DMS79 treated with DMSO at 0.1 percent for 48 hours (cell line): ENCODE data around the gene ABLIM1.

Experiments used
- DNase-seq: peaks from one replicate; lab custom pipeline; 2025; lab: John Stamatoyannopoulos, UW

Gene ABLIM1

GRCh38 chr10:114680543-114681117, 22.6 kb upstream of the ABLIM1 start:
- no peak for DNase-seq

GRCh38 chr10:114679552-114679951, 21.5 kb upstream of the ABLIM1 start:
- no peak for DNase-seq

GRCh38 chr10:114678820-114679219, 20.7 kb upstream of the ABLIM1 start:
- DNase-seq = no peak

- DNase-seq = no peak
Measured at GRCh38 chr10:114678336-114678735, 20.3 kb upstream of the ABLIM1 start.

- no peak for DNase-seq
Measured at GRCh38 chr10:114674346-114674745, 16.3 kb upstream of the ABLIM1 start.

- no peak for DNase-seq
Measured at GRCh38 chr10:114669648-114670047, 11.6 kb upstream of the ABLIM1 start.

- no peak for DNase-seq
Measured at GRCh38 chr10:114668375-114669080, 10.5 kb upstream of the ABLIM1 start.

- no peak for DNase-seq
Measured at GRCh38 chr10:114665873-114666272, 7.8 kb upstream of the ABLIM1 start.

GRCh38 chr10:114665406-114665805, 7.3 kb upstream of the ABLIM1 start:
- DNase-seq = no peak

GRCh38 chr10:114664127-114664526, 6.1 kb upstream of the ABLIM1 start:
- DNase-seq = no peak

- DNase-seq = peak; percentile 7
Measured at GRCh38 chr10:114663626-114664025, 5.6 kb upstream of the ABLIM1 start.

GRCh38 chr10:114662646-114663217, 4.7 kb upstream of the ABLIM1 start:
- peak; percentile 64 for DNase-seq

GRCh38 chr10:114661212-114661880, 3.3 kb upstream of the ABLIM1 start:
- DNase-seq = no peak

GRCh38 chr10:114655671-114656070, 2.4 kb downstream of the ABLIM1 start:
- no peak for DNase-seq

- DNase-seq = no peak
Measured at GRCh38 chr10:114654822-114655575, 3.1 kb downstream of the ABLIM1 start.

GRCh38 chr10:114653926-114654325, 4.1 kb downstream of the ABLIM1 start:
- no peak for DNase-seq

GRCh38 chr10:114652402-114653368, 5.4 kb downstream of the ABLIM1 start:
- no peak for DNase-seq

GRCh38 chr10:114650831-114651230, 7.2 kb downstream of the ABLIM1 start:
- no peak for DNase-seq

- no peak for DNase-seq
Measured at GRCh38 chr10:114650266-114650665, 7.8 kb downstream of the ABLIM1 start.

- DNase-seq = no peak
Measured at GRCh38 chr10:114649217-114649903, 8.7 kb downstream of the ABLIM1 start.
